WERI-Rb-1 (cell line): ENCODE data around the gene JMJD1C.

Source experiments
- DNase-seq: peaks from one replicate; pipeline ENCODE4 v3.0.0-alpha.2; 2020
- H3K27ac ChIP-seq: fragments of 250-450 bp; sonication (Bioruptor Pico); 2 replicates; pipeline ENCODE4 v1.5.1; 2020; ENCODE audit warnings: mild to moderate bottlenecking, moderate library complexity
- H3K27me3 ChIP-seq: fragments of 250-450 bp; sonication (Bioruptor Pico); 2 replicates; pipeline ENCODE4 v1.5.1; 2021; ENCODE audit warnings: mild to moderate bottlenecking, low read depth, moderate library complexity; ENCODE audit not compliant: insufficient read depth, severe bottlenecking
- H3K36me3 ChIP-seq: fragments of 250-450 bp; sonication (Bioruptor Pico); 2 replicates; pipeline ENCODE4 v1.5.1; 2020; ENCODE audit warnings: mild to moderate bottlenecking, moderate library complexity
- H3K4me3 ChIP-seq: 2 replicates; pipeline ENCODE4 v1.5.1; 2011; ENCODE audit warnings: low read depth, mild to moderate bottlenecking, control low read depth, low read length
- H3K9me3 ChIP-seq: fragments of 250-450 bp; sonication (Bioruptor Pico); 2 replicates; pipeline ENCODE4 v1.5.1; 2021; ENCODE audit warnings: mild to moderate bottlenecking, moderate library complexity; ENCODE audit not compliant: severe bottlenecking
- TF ChIP-seq, protein P1 (sequence below): IDR thresholded peaks from 2 replicates; pipeline ENCODE4 v1.5.1; 2011; ENCODE audit warnings: low read depth, mild to moderate bottlenecking, control low read depth, inconsistent platforms, low read length

The JMJD1C gene

DNA sequence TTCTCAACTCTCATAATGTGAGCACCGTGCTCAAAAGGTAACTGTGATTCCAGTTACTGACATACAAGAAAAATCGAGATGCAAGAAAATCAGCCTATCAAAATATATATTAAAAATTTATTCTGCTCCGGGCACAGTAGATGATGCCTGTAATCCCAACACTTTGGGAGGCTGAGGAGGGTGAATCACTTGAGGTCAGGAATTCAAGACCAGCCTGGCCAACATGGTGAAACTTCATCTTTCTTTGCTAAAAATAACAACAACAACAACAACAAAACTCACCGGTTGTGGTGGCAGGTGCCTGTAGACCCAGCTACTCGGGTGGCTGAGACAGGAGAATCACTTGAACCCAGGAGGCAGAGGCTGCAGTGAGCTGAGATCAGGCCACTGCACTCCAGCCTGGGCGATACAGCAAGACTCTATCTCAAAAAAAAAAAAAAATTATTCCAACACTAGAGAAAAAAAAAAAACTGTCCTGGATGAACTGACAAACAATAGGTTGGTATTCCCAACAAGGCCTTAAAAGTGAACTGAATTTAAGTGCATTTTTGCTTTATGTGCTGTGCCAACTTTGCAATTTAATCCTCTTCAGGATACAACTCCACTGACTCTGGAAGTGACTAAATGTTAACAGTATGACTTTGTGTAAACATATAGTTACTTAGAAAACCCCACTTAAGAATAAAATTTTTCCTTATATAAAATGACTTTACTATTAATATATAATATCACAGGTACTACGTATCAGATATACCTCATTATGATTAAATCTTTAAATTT, 51.1 kb downstream of the JMJD1C start:
- DNase-seq: no peak
- H3K27ac ChIP-seq: no peak overlapping the region
- no peak overlapping the region for H3K4me3 ChIP-seq
- H3K27me3 ChIP-seq: no peaks in the 10 kb centered on the region
- no peaks in the 10 kb centered on the region for H3K9me3 ChIP-seq
- TF ChIP-seq, protein P1, sequence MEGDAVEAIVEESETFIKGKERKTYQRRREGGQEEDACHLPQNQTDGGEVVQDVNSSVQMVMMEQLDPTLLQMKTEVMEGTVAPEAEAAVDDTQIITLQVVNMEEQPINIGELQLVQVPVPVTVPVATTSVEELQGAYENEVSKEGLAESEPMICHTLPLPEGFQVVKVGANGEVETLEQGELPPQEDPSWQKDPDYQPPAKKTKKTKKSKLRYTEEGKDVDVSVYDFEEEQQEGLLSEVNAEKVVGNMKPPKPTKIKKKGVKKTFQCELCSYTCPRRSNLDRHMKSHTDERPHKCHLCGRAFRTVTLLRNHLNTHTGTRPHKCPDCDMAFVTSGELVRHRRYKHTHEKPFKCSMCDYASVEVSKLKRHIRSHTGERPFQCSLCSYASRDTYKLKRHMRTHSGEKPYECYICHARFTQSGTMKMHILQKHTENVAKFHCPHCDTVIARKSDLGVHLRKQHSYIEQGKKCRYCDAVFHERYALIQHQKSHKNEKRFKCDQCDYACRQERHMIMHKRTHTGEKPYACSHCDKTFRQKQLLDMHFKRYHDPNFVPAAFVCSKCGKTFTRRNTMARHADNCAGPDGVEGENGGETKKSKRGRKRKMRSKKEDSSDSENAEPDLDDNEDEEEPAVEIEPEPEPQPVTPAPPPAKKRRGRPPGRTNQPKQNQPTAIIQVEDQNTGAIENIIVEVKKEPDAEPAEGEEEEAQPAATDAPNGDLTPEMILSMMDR: no peak
- no peaks in the 10 kb centered on the region for H3K36me3 ChIP-seq

DNA sequence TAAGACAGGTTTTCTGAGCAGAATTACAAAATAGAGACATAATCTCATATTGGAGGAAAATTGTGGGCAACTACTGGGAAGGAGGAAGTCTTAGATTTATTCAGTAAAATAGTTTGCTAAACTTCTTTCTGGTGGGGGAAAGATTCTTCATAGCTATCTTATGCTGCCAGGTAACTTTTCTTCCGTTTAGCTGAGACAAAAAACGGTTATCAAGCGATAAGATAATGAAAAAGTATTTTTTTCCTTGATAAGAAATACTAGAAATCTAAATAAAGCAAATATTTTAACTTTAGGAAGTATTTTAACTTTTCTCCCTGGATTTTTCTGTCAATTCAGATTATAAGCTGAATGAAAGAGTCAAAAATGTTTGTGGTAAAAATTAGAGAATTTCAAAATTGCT, 52.3 kb downstream of the JMJD1C start:
- Histone ChIP-seq H3K27me3 (no peaks in the 10 kb centered on the region), H3K36me3 (no peaks in the 10 kb centered on the region), H3K9me3 (no peaks in the 10 kb centered on the region), H3K4me3 (no peak overlapping the region), H3K27ac (no peak overlapping the region)
- no peak for DNase-seq
- TF ChIP-seq, protein P1: no peak

DNA sequence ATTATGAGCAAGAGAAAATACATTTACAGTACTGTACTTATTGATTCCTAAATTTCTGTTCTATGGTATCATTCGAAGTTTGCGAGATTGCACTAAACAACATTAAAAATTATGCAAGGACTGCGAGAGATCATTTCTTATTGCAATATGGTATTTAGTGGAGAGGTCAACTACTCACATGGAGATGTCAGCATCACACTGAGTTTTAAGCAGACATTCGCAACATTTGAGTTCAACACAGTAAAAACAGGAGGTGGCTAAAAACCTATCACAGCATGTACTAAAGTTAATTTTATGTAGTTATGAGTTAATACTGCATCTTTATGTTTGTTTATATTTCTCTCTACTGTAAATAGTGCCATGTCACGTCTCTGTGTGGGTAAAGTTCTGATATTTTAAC, 53.5 kb downstream of the JMJD1C start:
- Histone ChIP-seq H3K27me3 (no peaks in the 10 kb centered on the region), H3K27ac (no peak overlapping the region), H3K36me3 (no peaks in the 10 kb centered on the region), H3K4me3 (no peak overlapping the region), H3K9me3 (no peaks in the 10 kb centered on the region)
- TF ChIP-seq, protein P1: no peak
- no peak for DNase-seq

DNA sequence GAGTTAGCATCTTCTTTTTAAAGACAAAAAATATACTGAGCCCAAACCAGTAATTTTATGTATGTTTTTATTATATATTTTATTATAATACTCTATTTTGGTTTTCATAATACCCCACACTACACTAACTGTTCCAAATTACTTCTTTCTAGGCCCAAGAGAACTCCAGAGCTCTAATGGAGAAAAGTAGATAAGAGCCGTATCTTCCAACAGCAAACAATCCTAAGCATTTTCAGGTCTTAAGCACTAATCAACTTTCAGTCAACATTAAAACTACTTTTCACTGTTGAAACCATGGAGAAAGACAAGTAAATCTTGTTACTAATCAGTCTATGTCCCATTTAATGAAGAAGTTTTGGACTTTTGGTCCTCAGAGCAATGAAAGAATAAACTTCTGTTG, 55.1 kb downstream of the JMJD1C start:
- Histone ChIP-seq H3K4me3 (no peak overlapping the region), H3K27ac (no peak overlapping the region), H3K9me3 (no peaks in the 10 kb centered on the region), H3K36me3 (no peaks in the 10 kb centered on the region), H3K27me3 (no peaks in the 10 kb centered on the region)
- no peak for DNase-seq
- TF ChIP-seq, protein P1: no peak

DNA sequence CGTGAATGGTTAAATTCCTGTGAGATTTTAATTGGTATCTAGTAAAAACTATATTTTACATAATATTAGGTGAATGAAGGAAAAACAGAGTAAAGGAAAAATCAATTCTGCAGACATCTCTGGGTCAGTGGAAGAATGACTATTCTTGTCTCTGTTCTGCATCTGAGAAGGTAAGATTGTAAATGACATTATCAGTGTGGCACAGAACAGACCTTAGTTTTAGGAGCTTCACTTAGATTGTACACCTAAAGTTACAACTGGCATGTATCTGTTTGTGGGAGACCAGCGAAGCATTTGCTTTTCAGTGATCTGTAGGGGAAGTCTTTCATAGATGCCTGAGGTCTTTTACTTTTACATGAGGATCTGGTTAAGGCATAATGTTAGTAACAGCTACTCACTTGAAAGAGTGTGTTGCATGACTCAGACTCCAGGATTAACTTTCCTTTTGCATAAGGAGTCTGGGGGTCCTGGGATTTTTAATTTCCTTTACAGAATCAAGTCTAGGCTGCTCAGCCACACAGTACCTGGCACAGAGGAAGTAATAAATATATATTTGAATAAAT, 56.2 kb downstream of the JMJD1C start:
- no peaks in the 10 kb centered on the region for H3K27me3 ChIP-seq
- H3K27ac ChIP-seq: no peak overlapping the region
- H3K9me3 ChIP-seq: no peaks in the 10 kb centered on the region
- TF ChIP-seq, protein P1: no peak
- no peak for DNase-seq
- peaks cover 3% of the 10 kb centered on the region; the same call in 1 of the 2 replicates for H3K36me3 ChIP-seq
- H3K4me3 ChIP-seq: no peak overlapping the region
